Esophagus muscularis mucosa (tissue), 4 donors: ENCODE data around the gene NNAT. TPM values are rescaled to one million over a fixed set of nuclear protein-coding genes. Genes with fewer than 3 reads are reported as not detected.

Experiments used
- DNase-seq: peaks from one replicate; pipeline ENCODE4 v3.0.0-alpha.2; 2017; ENCODE audit errors: extremely low spot score
- H3K27ac ChIP-seq, 4 donors: fragments of 200-600 bp; sonication (generic); replicated peaks in 1 of 4; 1 replicate in 3 of 4; 2 replicates in 1 of 4; pipeline ENCODE4 v1.5.1; 2016 to 2019; ENCODE audit warnings: mild to moderate bottlenecking in 1 of 4
- H3K27me3 ChIP-seq, 4 donors: fragments of 200-600 bp; sonication (generic); one replicate each; pipeline versions ENCODE4 v1.5.1 to v1.6.0; 2016 to 2019
- H3K36me3 ChIP-seq, 4 donors: fragments of 200-600 bp; sonication (generic); one replicate each; pipeline ENCODE4 v1.5.1; 2016 to 2019
- H3K4me1 ChIP-seq, 4 donors: fragments of 200-600 bp; sonication (generic); one replicate each; pipeline ENCODE4 v1.5.1; 2016 to 2019
- H3K4me3 ChIP-seq, 4 donors: fragments of 200-600 bp; sonication (generic); 1 replicate in 2 of 4; 2 replicates in 2 of 4; pipeline ENCODE4 v1.5.1; 2016 to 2019; ENCODE audit warnings: mild to moderate bottlenecking in 4 of 4, moderate library complexity in 1 of 4
- H3K9me3 ChIP-seq, 4 donors: fragments of 200-600 bp; sonication (generic); 1 replicate in 3 of 4; 2 replicates in 1 of 4; pipeline ENCODE4 v1.5.1; 2016 to 2019
- CTCF ChIP-seq, 3 experiments: fragments of 200-600 bp in 2 of 3; fragments of 450-650 bp in 1 of 3; sonication (generic) in 2 of 3; IDR thresholded peaks; one replicate each; pipeline ENCODE4 v1.5.1; 2017 to 2019; ENCODE audit warnings: antibody characterized with exemption in 3 of 3, mild to moderate bottlenecking in 2 of 3, moderate library complexity in 1 of 3
- EP300 ChIP-seq: sonication (generic); formaldehyde crosslinking; IDR thresholded peaks from one replicate; pipeline ENCODE4 v1.6.1; 2017; ENCODE audit warnings: antibody characterized with exemption
- POLR2A ChIP-seq: fragments of 450-650 bp; IDR thresholded peaks from one replicate; pipeline ENCODE4 v1.6.1; 2017; ENCODE audit warnings: antibody characterized with exemption, moderate library complexity, mild to moderate bottlenecking, low read depth
- POLR2AphosphoS5 ChIP-seq, 2 donors: sonication (generic); formaldehyde crosslinking; IDR thresholded peaks; one replicate each; pipeline ENCODE4 v1.6.1; 2017; ENCODE audit warnings: antibody characterized with exemption in 2 of 2
- WGBS: methylation state at CpG from one replicate; pipeline ENCODE4 v1.1.5; 2018; 5-methylcytosine and 5-hydroxymethylcytosine counted together
- intact Hi-C: fragments of 100-400 bp; cut with DNase I; formaldehyde crosslinking; loops from one replicate; pipeline ENCODE4 v1.15.1; 2023
- total RNA-seq, 4 donors: library from RNA; depleted of rRNA; stranded (reverse); fragments of >200 nt; gene quantifications; one replicate each; pipeline versions ENCODE4 v1.1.0 to v1.2.1, GENCODE V29; 2016

NNAT gene
- total RNA-seq, 4 donors from 2014 or later = 2.6 to 14.1 (median 9.1) TPM

- H3K27me3 ChIP-seq = no peaks in the 10 kb centered on the region
- no peaks in the 10 kb centered on the region for H3K36me3 ChIP-seq
- H3K27ac ChIP-seq = no peak overlapping the region
- no peaks in the 10 kb centered on the region for H3K9me3 ChIP-seq
- intact Hi-C loops = no loop called here
- no peak for DNase-seq
- H3K4me1 ChIP-seq = peaks cover 0 to 4% (median 0%) of the 10 kb centered on the region in 4 donors
- TF ChIP-seq POLR2AphosphoS5 (IDR thresholded peaks at IDR 0.05) (no peak), CTCF (IDR thresholded peaks at IDR 0.05) (no peak), POLR2A (no peak), EP300 (no peak)
- no peak overlapping the region for H3K4me3 ChIP-seq
- WGBS = 49% methylated on average over 3 of the region's 3 CpGs
Measured at GRCh38 chr20:37477041-37477440, 44.0 kb upstream of the NNAT start.

GRCh38 chr20:37479266-37479665 lies 41.8 kb upstream of the NNAT start:
- H3K4me1 ChIP-seq = peaks cover 0 to 4% (median 0%) of the 10 kb centered on the region in 4 donors
- no peaks in the 10 kb centered on the region for H3K27me3 ChIP-seq
- H3K27ac ChIP-seq = no peak overlapping the region
- DNase-seq = no peak
- H3K9me3 ChIP-seq = no peaks in the 10 kb centered on the region
- intact Hi-C loops = no loop called here
- no peak for TF ChIP-seq POLR2AphosphoS5 (IDR thresholded peaks at IDR 0.05)
- no peak for TF ChIP-seq CTCF (IDR thresholded peaks at IDR 0.05)
- no peak for TF ChIP-seq POLR2A
- no peak for TF ChIP-seq EP300
- no peaks in the 10 kb centered on the region for H3K36me3 ChIP-seq
- 70% methylated on average over 6 of the region's 6 CpGs for WGBS
- H3K4me3 ChIP-seq = no peak overlapping the region

GRCh38 chr20:37479925-37480691 lies 40.9 kb upstream of the NNAT start:
- Histone ChIP-seq H3K4me3 (no peak overlapping the region), H3K4me1 (peaks cover 0 to 4% (median 0%) of the 10 kb centered on the region in 4 donors), H3K27me3 (no peaks in the 10 kb centered on the region), H3K36me3 (no peaks in the 10 kb centered on the region), H3K27ac (no peak overlapping the region), H3K9me3 (no peaks in the 10 kb centered on the region)
- no peak for DNase-seq
- TF ChIP-seq EP300 (no peak), POLR2AphosphoS5 (IDR thresholded peaks at IDR 0.05) (no peak), POLR2A (no peak), CTCF (IDR thresholded peaks at IDR 0.05) (no peak)
- WGBS = 91% methylated on average over 9 of the region's 9 CpGs
- intact Hi-C loops = no loop called here

- Histone ChIP-seq H3K4me1 (peaks cover 0 to 4% (median 0%) of the 10 kb centered on the region in 4 donors), H3K36me3 (no peaks in the 10 kb centered on the region), H3K27me3 (no peaks in the 10 kb centered on the region), H3K9me3 (no peaks in the 10 kb centered on the region), H3K27ac (no peak overlapping the region), H3K4me3 (no peak overlapping the region)
- intact Hi-C loops = no loop called here
- 67% methylated on average over 1 of the region's 1 CpG for WGBS
- no peak for DNase-seq
- TF ChIP-seq POLR2A = no peak
- no peak for TF ChIP-seq POLR2AphosphoS5 (IDR thresholded peaks at IDR 0.05)
- TF ChIP-seq CTCF (IDR thresholded peaks at IDR 0.05) = no peak
- no peak for TF ChIP-seq EP300
Measured at GRCh38 chr20:37480919-37481318, 40.1 kb upstream of the NNAT start.

- H3K4me3 ChIP-seq = no peak overlapping the region
- no peak for DNase-seq
- no peaks in the 10 kb centered on the region for H3K27me3 ChIP-seq
- no peaks in the 10 kb centered on the region for H3K36me3 ChIP-seq
- intact Hi-C loops = no loop called here
- no peak overlapping the region for H3K27ac ChIP-seq
- H3K4me1 ChIP-seq = peaks cover 0 to 4% (median 0%) of the 10 kb centered on the region in 4 donors
- 84% methylated on average over 5 of the region's 5 CpGs for WGBS
- no peaks in the 10 kb centered on the region for H3K9me3 ChIP-seq
- TF ChIP-seq CTCF (IDR thresholded peaks at IDR 0.05) (no peak), POLR2AphosphoS5 (IDR thresholded peaks at IDR 0.05) (no peak), POLR2A (no peak), EP300 (no peak)
Measured at GRCh38 chr20:37481610-37482009, 39.4 kb upstream of the NNAT start.
